Measurements from ENCODE around the gene REPS1.

- TF ChIP-seq CTCF (IDR thresholded peaks at IDR 0.05), result no peak
- no peak for TF ChIP-seq POLR2A (IDR thresholded peaks at IDR 0.05)
- no peak for TF ChIP-seq EP300 (IDR thresholded peaks at IDR 0.05)
These were observed 15.7 kb upstream of the REPS1 start for GRCh38 chr6:139003751-139004150.

All from ovary (tissue), 3 donors.